Measurements from ENCODE around the gene THAP4. TPM values are rescaled to one million over a fixed set of nuclear protein-coding genes. Genes with fewer than 3 reads are reported as not detected.

THAP4 gene
- total RNA-seq, 1 donor from 2014 or later = 50.1 TPM

GRCh38 chr2:241559323-241560161 is 77.4 kb downstream of the THAP4 start:
- Mint-ChIP-seq H3K27ac (no peak overlapping the region), H3K4me1 (peaks cover 39% of the 10 kb centered on the region), H3K36me3 (peaks cover 7% of the 10 kb centered on the region), H3K27me3 (ENCODE audit: low read depth) (peaks cover 7% of the 10 kb centered on the region), H3K9me3 (peaks cover 10% of the 10 kb centered on the region), H3K4me3 (peak overlapping the region; percentile 69)
- no peak for DNase-seq (ENCODE audit: low spot score in 2 of 2, unreplicated experiment in 2 of 2)
- no peak for TF ChIP-seq CTCF (IDR thresholded peaks at IDR 0.05; ENCODE audit: unreplicated experiment)

- TF ChIP-seq CTCF (IDR thresholded peaks at IDR 0.05; ENCODE audit: unreplicated experiment) = no peak
- peaks cover 7% of the 10 kb centered on the region for H3K27me3 Mint-ChIP-seq (ENCODE audit: low read depth)
- peak within 1 kb of the TSS; percentile 69 for H3K4me3 Mint-ChIP-seq
- peak within 1 kb of the TSS; percentile 56 for H3K27ac Mint-ChIP-seq
- peaks cover 37% of the 10 kb centered on the region for H3K4me1 Mint-ChIP-seq
- H3K36me3 Mint-ChIP-seq = peaks cover 7% of the 10 kb centered on the region
- DNase-seq (ENCODE audit: low spot score in 2 of 2, unreplicated experiment in 2 of 2) = no peak
- H3K9me3 Mint-ChIP-seq = peaks cover 10% of the 10 kb centered on the region
These were observed 78.2 kb downstream of the THAP4 start, which contains the start of gene BOK for GRCh38 chr2:241558532-241559322. Gene BOK, plus strand, starts transcription at chr2:241558745. Its CDS starts 739 bp downstream, at chr2:241559484.

- Mint-ChIP-seq H3K4me3 (no peak overlapping the region), H3K27me3 (ENCODE audit: low read depth) (peaks cover 7% of the 10 kb centered on the region), H3K9me3 (peaks cover 10% of the 10 kb centered on the region), H3K36me3 (peaks cover 7% of the 10 kb centered on the region), H3K4me1 (peaks cover 33% of the 10 kb centered on the region), H3K27ac (no peak overlapping the region)
- TF ChIP-seq CTCF (IDR thresholded peaks at IDR 0.05; ENCODE audit: unreplicated experiment) = no peak
- DNase-seq (ENCODE audit: low spot score in 2 of 2, unreplicated experiment in 2 of 2) = no peak
These were observed 80.2 kb downstream of the THAP4 start for GRCh38 chr2:241556746-241557145.

GRCh38 chr2:241555711-241556110 is 81.2 kb downstream of the THAP4 start:
- Mint-ChIP-seq H3K36me3 (peaks cover 7% of the 10 kb centered on the region), H3K27me3 (ENCODE audit: low read depth) (peaks cover 7% of the 10 kb centered on the region), H3K4me1 (peaks cover 33% of the 10 kb centered on the region), H3K27ac (no peak overlapping the region), H3K4me3 (no peak overlapping the region), H3K9me3 (peaks cover 10% of the 10 kb centered on the region)
- no peak for TF ChIP-seq CTCF (IDR thresholded peaks at IDR 0.05; ENCODE audit: unreplicated experiment)
- DNase-seq (ENCODE audit: low spot score in 2 of 2, unreplicated experiment in 2 of 2) = no peak

- TF ChIP-seq CTCF (IDR thresholded peaks at IDR 0.05; ENCODE audit: unreplicated experiment) = no peak
- Mint-ChIP-seq H3K27ac (no peak overlapping the region), H3K4me3 (no peak overlapping the region), H3K4me1 (peaks cover 24% of the 10 kb centered on the region), H3K27me3 (ENCODE audit: low read depth) (peaks cover 7% of the 10 kb centered on the region), H3K9me3 (peaks cover 10% of the 10 kb centered on the region), H3K36me3 (peaks cover 7% of the 10 kb centered on the region)
- DNase-seq (ENCODE audit: low spot score in 2 of 2, unreplicated experiment in 2 of 2) = no peak
These were observed 82.2 kb downstream of the THAP4 start for GRCh38 chr2:241554610-241555322.
